ENCODE data around the gene C2orf68.

C2orf68 gene

GRCh38 chr2:85584857-85585780, 26.7 kb downstream of the C2orf68 start:
- Histone ChIP-seq H4K20me1 (no peaks in the 10 kb centered on the region), H3K4me1 (peaks cover 95 to 98% (median 97%) of the 10 kb centered on the region in 10 experiments), H3K27ac (peak overlapping the region; percentile 67 to 96 (median 90)), H3K9me3 (replicated peaks in 1 of 11) (no peaks in the 10 kb centered on the region), H3K4me2 (peak overlapping the region; percentile 89 to 100 (median 97)), H3K9ac (peak overlapping the region; percentile 83 to 96 (median 92)), H3K4me3 (peak overlapping the region; percentile 53 to 84 (median 78)), H3K27me3 (no peaks in the 10 kb centered on the region), H3K36me3 (peaks cover 0 to 16% (median 0%) of the 10 kb centered on the region in 11 experiments; a peak in 8 of 22 replicates)
- no peak for TF ChIP-seq Cebpa-rat (IDR thresholded peaks at IDR 0.05)

- peaks cover 95 to 98% (median 97%) of the 10 kb centered on the region in 10 experiments for H3K4me1 ChIP-seq
- H3K27ac ChIP-seq, result peak within 1 kb of the TSS; percentile 67 to 96 (median 90)
- H4K20me1 ChIP-seq, result no peaks in the 10 kb centered on the region
- no peaks in the 10 kb centered on the region for H3K27me3 ChIP-seq
- H3K36me3 ChIP-seq, result peaks cover 0 to 16% (median 0%) of the 10 kb centered on the region in 11 experiments; a peak in 7 of 22 replicates
- peak within 1 kb of the TSS; percentile 83 to 96 (median 92) for H3K9ac ChIP-seq
- H3K4me2 ChIP-seq, result peak within 1 kb of the TSS; percentile 89 to 100 (median 97)
- H3K9me3 ChIP-seq (replicated peaks in 1 of 11), result no peaks in the 10 kb centered on the region
- no peak for TF ChIP-seq Cebpa-rat (IDR thresholded peaks at IDR 0.05)
- H3K4me3 ChIP-seq, result peak within 1 kb of the TSS; percentile 53 to 84 (median 78)
Measured at GRCh38 chr2:85584354-85584856, 27.5 kb downstream of the C2orf68 start, which contains the start of gene VAMP5. Gene VAMP5, plus strand, starts transcription at chr2:85584431. Its CDS starts 60 bp downstream, at chr2:85584491.

- Histone ChIP-seq H3K4me3 (peak overlapping the region; percentile 53 to 84 (median 78)), H3K9me3 (replicated peaks in 1 of 11) (no peaks in the 10 kb centered on the region), H4K20me1 (no peaks in the 10 kb centered on the region), H3K36me3 (peaks cover 0 to 16% (median 0%) of the 10 kb centered on the region in 11 experiments; a peak in 7 of 22 replicates), H3K9ac (peak overlapping the region; percentile 83 to 96 (median 92)), H3K4me2 (peak overlapping the region; percentile 89 to 100 (median 97)), H3K27ac (peak overlapping the region; percentile 67 to 96 (median 90); a peak in 20 of 22 replicates), H3K27me3 (no peaks in the 10 kb centered on the region), H3K4me1 (peaks cover 95 to 98% (median 97%) of the 10 kb centered on the region in 10 experiments)
- peak in 5 of 11 experiments; percentile 14 to 73 (median 25); a peak in 4 of 22 replicates for TF ChIP-seq Cebpa-rat (IDR thresholded peaks at IDR 0.05)
Measured at GRCh38 chr2:85583667-85584353, 28.1 kb downstream of the C2orf68 start.

GRCh38 chr2:85582492-85582891, 29.4 kb downstream of the C2orf68 start:
- peaks cover 0 to 16% (median 0%) of the 10 kb centered on the region in 11 experiments; a peak in 7 of 22 replicates for H3K36me3 ChIP-seq
- no peaks in the 10 kb centered on the region for H3K27me3 ChIP-seq
- peak overlapping the region in 1 of 11 experiments; percentile 96; a peak in 1 of 22 replicates for H3K27ac ChIP-seq
- H3K4me2 ChIP-seq, result peak overlapping the region; percentile 89 to 100 (median 95); a peak in 19 of 22 replicates
- no peak overlapping the region for H3K4me3 ChIP-seq
- no peak overlapping the region for H3K9ac ChIP-seq
- H3K9me3 ChIP-seq (replicated peaks in 1 of 11), result no peaks in the 10 kb centered on the region
- H4K20me1 ChIP-seq, result no peaks in the 10 kb centered on the region
- peaks cover 95 to 98% (median 97%) of the 10 kb centered on the region in 10 experiments for H3K4me1 ChIP-seq
- no peak for TF ChIP-seq Cebpa-rat (IDR thresholded peaks at IDR 0.05)

- Histone ChIP-seq H3K4me3 (peak overlapping the region in 8 of 10 experiments; percentile 32 to 63 (median 52); a peak in 9 of 20 replicates), H3K9ac (peak overlapping the region; percentile 68 to 91 (median 78)), H3K4me2 (peak overlapping the region; percentile 88 to 100 (median 94)), H4K20me1 (no peaks in the 10 kb centered on the region), H3K9me3 (replicated peaks in 1 of 11) (no peaks in the 10 kb centered on the region), H3K27me3 (no peaks in the 10 kb centered on the region), H3K36me3 (peaks cover 0 to 16% (median 0%) of the 10 kb centered on the region in 11 experiments; a peak in 7 of 22 replicates), H3K27ac (peak overlapping the region; percentile 86 to 96 (median 89)), H3K4me1 (peaks cover 81 to 91% (median 88%) of the 10 kb centered on the region in 10 experiments)
- TF ChIP-seq Cebpa-rat (IDR thresholded peaks at IDR 0.05), result no peak
Measured at GRCh38 chr2:85580206-85580605, 31.7 kb downstream of the C2orf68 start.

GRCh38 chr2:85579266-85579935, 32.5 kb downstream of the C2orf68 start:
- peak overlapping the region; percentile 86 to 96 (median 89) for H3K27ac ChIP-seq
- peak overlapping the region; percentile 88 to 100 (median 94) for H3K4me2 ChIP-seq
- TF ChIP-seq Cebpa-rat (IDR thresholded peaks at IDR 0.05), result no peak
- H4K20me1 ChIP-seq, result no peaks in the 10 kb centered on the region
- H3K9me3 ChIP-seq (replicated peaks in 1 of 11), result no peaks in the 10 kb centered on the region
- H3K4me1 ChIP-seq, result peaks cover 73 to 83% (median 80%) of the 10 kb centered on the region in 10 experiments
- H3K27me3 ChIP-seq, result no peaks in the 10 kb centered on the region
- peaks cover 0 to 16% (median 0%) of the 10 kb centered on the region in 11 experiments; a peak in 7 of 22 replicates for H3K36me3 ChIP-seq
- H3K9ac ChIP-seq, result peak overlapping the region; percentile 68 to 91 (median 78)
- peak overlapping the region; percentile 31 to 63 (median 52) for H3K4me3 ChIP-seq

- H3K4me3 ChIP-seq, result peak overlapping the region; percentile 31 to 63 (median 52)
- H3K9me3 ChIP-seq (replicated peaks in 1 of 11), result no peaks in the 10 kb centered on the region
- no peaks in the 10 kb centered on the region for H3K27me3 ChIP-seq
- H4K20me1 ChIP-seq, result no peaks in the 10 kb centered on the region
- H3K36me3 ChIP-seq, result peaks cover 0 to 16% (median 0%) of the 10 kb centered on the region in 11 experiments; a peak in 7 of 22 replicates
- peak overlapping the region; percentile 68 to 91 (median 78) for H3K9ac ChIP-seq
- H3K4me2 ChIP-seq, result peak overlapping the region; percentile 88 to 100 (median 94)
- peaks cover 67 to 76% (median 74%) of the 10 kb centered on the region in 10 experiments for H3K4me1 ChIP-seq
- TF ChIP-seq Cebpa-rat (IDR thresholded peaks at IDR 0.05), result no peak; a peak in 1 of 22 replicates
- H3K27ac ChIP-seq, result peak overlapping the region; percentile 86 to 96 (median 89)
Measured at GRCh38 chr2:85578243-85579180, 33.4 kb downstream of the C2orf68 start.
